ENCODE measurements around the gene PRR5.
"Not testable (repeated sequence)": the region's sequence is repeated elsewhere in the genome, so short reads cannot be mapped to it uniquely, and the experiment has no call there.

The PRR5 gene

DNA sequence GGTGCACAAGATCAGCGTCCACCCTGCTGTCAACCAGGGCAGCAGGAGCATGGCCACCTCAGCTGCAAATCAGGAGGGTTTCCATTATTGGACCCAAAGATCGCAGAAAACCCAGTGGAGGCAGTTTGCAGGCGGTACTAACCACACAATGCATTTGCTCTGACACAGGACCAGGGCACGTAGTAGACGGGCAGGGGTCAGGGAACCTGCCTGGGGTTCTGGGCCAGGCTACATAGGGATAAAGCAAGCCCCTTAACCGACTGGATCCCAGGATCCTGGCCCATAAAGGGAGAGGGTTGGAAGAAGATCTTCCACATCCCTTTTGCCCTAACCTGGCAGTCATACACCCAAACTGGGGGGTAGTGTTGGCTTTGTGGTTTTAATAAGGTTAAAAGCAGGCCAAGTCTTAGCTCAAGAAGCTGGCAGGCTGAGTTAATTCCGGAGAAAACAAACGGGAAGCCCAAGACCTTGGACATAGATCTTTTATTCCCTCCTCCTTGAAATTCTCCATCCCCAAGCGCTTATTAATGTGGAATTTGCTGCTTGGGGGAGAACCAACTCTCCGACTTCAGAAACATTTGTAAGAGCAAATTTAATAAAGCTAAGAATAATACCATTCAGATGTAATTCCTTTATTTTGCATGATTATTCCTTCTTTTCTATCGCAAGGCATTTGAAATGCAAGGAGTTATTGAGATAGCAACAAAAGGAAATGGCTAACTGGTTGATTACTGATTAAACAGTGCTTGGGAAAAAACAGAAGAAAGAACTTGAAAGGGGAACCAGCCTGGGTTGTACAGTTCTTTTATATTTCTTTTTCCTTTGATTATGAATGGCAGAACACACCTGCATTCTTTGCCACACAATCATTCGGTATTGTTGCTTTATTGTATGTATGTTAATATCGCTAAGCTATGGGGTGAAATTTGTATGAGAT lies 44.1 kb downstream of the PRR5 start:
- no peaks in the 10 kb centered on the region for H3K9me3 ChIP-seq (ENCODE audit: control insufficient read depth, insufficient read depth, low read length)
- H3K9me2 ChIP-seq (replicated peaks; ENCODE audit: control insufficient read depth, low read length) = no peaks in the 10 kb centered on the region
- TF ChIP-seq, protein P1, sequence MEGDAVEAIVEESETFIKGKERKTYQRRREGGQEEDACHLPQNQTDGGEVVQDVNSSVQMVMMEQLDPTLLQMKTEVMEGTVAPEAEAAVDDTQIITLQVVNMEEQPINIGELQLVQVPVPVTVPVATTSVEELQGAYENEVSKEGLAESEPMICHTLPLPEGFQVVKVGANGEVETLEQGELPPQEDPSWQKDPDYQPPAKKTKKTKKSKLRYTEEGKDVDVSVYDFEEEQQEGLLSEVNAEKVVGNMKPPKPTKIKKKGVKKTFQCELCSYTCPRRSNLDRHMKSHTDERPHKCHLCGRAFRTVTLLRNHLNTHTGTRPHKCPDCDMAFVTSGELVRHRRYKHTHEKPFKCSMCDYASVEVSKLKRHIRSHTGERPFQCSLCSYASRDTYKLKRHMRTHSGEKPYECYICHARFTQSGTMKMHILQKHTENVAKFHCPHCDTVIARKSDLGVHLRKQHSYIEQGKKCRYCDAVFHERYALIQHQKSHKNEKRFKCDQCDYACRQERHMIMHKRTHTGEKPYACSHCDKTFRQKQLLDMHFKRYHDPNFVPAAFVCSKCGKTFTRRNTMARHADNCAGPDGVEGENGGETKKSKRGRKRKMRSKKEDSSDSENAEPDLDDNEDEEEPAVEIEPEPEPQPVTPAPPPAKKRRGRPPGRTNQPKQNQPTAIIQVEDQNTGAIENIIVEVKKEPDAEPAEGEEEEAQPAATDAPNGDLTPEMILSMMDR (IDR thresholded peaks at IDR 0.05; ENCODE audit: low read depth, low read length, poor library complexity, severe bottlenecking) = no peak
- H3K36me3 ChIP-seq (ENCODE audit: control insufficient read depth, low read length) = no peaks in the 10 kb centered on the region
- no peak overlapping the region for H3K4me3 ChIP-seq (ENCODE audit: low read length)
- H3K79me2 ChIP-seq (ENCODE audit: control insufficient read depth, low read length) = no peaks in the 10 kb centered on the region
- no peaks in the 10 kb centered on the region for H3K27me3 ChIP-seq (ENCODE audit: control insufficient read depth, low read length)
- H3K27ac ChIP-seq (ENCODE audit: low read depth, low read length) = no peak overlapping the region
- no peaks in the 10 kb centered on the region for H3F3A ChIP-seq (ENCODE audit: control insufficient read depth, insufficient read depth)
- no peak overlapping the region for H3K4me2 ChIP-seq (ENCODE audit: low read length)
- H3K4me1 ChIP-seq (ENCODE audit: control insufficient read depth, low read length) = no peaks in the 10 kb centered on the region
- H4K20me1 ChIP-seq (ENCODE audit: control insufficient read depth, insufficient read depth, low read depth, low read length) = no peaks in the 10 kb centered on the region

DNA sequence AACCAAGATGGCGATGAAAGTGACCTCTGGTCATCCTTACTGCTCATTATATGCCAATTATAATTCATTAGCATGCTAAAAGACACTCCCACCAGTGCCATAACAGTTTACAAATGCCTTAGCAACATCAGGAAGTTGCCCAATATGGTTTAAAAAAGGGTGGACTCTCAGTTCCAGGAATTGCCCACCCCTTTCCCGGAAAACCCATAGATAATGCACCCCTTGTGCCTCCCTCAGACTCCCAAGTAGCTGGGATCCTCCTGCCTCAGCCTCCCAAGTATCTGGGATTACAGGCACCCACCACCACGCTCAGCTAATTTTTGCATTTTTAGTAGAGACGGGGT lies 45.8 kb downstream of the PRR5 start:
- not testable (repeated sequence) for H3K27me3 ChIP-seq (ENCODE audit: control insufficient read depth, low read length); H3K9me2 ChIP-seq (replicated peaks; ENCODE audit: control insufficient read depth, low read length); H3K27ac ChIP-seq (ENCODE audit: low read depth, low read length); H3K9me3 ChIP-seq (ENCODE audit: control insufficient read depth, insufficient read depth, low read length); H3K4me3 ChIP-seq (ENCODE audit: low read length); H3K36me3 ChIP-seq (ENCODE audit: control insufficient read depth, low read length); H4K20me1 ChIP-seq (ENCODE audit: control insufficient read depth, insufficient read depth, low read depth, low read length); H3K79me2 ChIP-seq (ENCODE audit: control insufficient read depth, low read length); H3F3A ChIP-seq (ENCODE audit: control insufficient read depth, insufficient read depth); H3K4me2 ChIP-seq (ENCODE audit: low read length); H3K4me1 ChIP-seq (ENCODE audit: control insufficient read depth, low read length)

DNA sequence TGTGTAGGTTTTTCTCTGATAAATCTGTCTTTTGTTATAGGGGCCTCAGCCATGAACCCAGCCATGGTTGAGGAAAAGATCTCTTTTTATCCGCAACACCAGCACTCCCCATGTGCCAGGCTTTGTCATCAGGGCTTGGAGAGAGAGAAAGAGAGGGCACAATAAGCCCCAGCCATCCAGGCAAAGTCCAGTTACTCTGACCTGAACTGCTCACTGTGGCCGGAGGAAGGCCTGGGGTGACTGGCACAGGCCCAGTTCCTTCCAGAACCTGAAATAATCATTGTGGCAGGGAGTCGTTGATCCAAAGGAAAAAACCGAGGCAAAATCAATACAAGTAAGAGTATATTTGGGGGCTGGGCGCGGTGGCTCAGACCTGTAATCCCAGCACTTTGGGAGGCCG lies 46.5 kb downstream of the PRR5 start:
- no peak overlapping the region for H3K4me3 ChIP-seq (ENCODE audit: low read length)
- no peak overlapping the region for H3K4me2 ChIP-seq (ENCODE audit: low read length)
- H3K36me3 ChIP-seq (ENCODE audit: control insufficient read depth, low read length) = no peaks in the 10 kb centered on the region
- H3K27ac ChIP-seq (ENCODE audit: low read depth, low read length) = no peak overlapping the region
- H3K9me3 ChIP-seq (ENCODE audit: control insufficient read depth, insufficient read depth, low read length) = no peaks in the 10 kb centered on the region
- no peaks in the 10 kb centered on the region for H4K20me1 ChIP-seq (ENCODE audit: control insufficient read depth, insufficient read depth, low read depth, low read length)
- TF ChIP-seq EZH2phosphoT487 (IDR thresholded peaks at IDR 0.05; ENCODE audit: borderline replicate concordance, low read length) = no peak
- TF ChIP-seq, protein P1 (IDR thresholded peaks at IDR 0.05; ENCODE audit: low read depth, low read length, poor library complexity, severe bottlenecking) = no peak
- no peaks in the 10 kb centered on the region for H3K27me3 ChIP-seq (ENCODE audit: control insufficient read depth, low read length)
- no peaks in the 10 kb centered on the region for H3K9me2 ChIP-seq (replicated peaks; ENCODE audit: control insufficient read depth, low read length)
- H3K79me2 ChIP-seq (ENCODE audit: control insufficient read depth, low read length) = no peaks in the 10 kb centered on the region
- no peaks in the 10 kb centered on the region for H3F3A ChIP-seq (ENCODE audit: control insufficient read depth, insufficient read depth)
- no peaks in the 10 kb centered on the region for H3K4me1 ChIP-seq (ENCODE audit: control insufficient read depth, low read length)

DNA sequence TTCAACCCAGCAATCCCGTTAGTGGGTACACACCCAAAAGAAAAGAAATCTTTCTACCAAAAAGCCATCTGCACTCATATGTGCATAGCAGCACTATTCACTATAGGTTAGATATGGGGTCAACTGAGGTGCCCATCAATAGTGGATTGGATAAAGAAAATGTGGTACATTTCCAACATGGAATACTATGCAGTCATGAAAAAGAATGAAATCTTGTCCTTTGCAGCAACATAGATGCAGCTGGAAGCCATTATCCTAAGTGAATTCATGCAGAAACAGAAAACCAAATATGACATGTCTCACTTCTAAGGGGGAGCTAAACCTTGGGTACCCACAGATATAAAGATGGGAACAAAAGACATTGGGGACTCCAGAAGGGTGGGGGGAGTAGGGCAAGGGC lies 48.5 kb downstream of the PRR5 start:
- Histone ChIP-seq H3K27ac (ENCODE audit: low read depth, low read length) (no peak overlapping the region), H3K27me3 (ENCODE audit: control insufficient read depth, low read length) (no peaks in the 10 kb centered on the region), H3F3A (ENCODE audit: control insufficient read depth, insufficient read depth) (no peaks in the 10 kb centered on the region), H3K4me3 (ENCODE audit: low read length) (no peak overlapping the region), H3K79me2 (ENCODE audit: control insufficient read depth, low read length) (no peaks in the 10 kb centered on the region), H3K4me2 (ENCODE audit: low read length) (no peak overlapping the region), H3K4me1 (ENCODE audit: control insufficient read depth, low read length) (no peaks in the 10 kb centered on the region), H4K20me1 (ENCODE audit: control insufficient read depth, insufficient read depth, low read depth, low read length) (no peaks in the 10 kb centered on the region), H3K9me3 (ENCODE audit: control insufficient read depth, insufficient read depth, low read length) (no peaks in the 10 kb centered on the region), H3K9me2 (replicated peaks; ENCODE audit: control insufficient read depth, low read length) (no peaks in the 10 kb centered on the region), H3K36me3 (ENCODE audit: control insufficient read depth, low read length) (no peaks in the 10 kb centered on the region)
- TF ChIP-seq, protein P1 (IDR thresholded peaks at IDR 0.05; ENCODE audit: low read depth, low read length, poor library complexity, severe bottlenecking) = no peak
- TF ChIP-seq EZH2phosphoT487 (IDR thresholded peaks at IDR 0.05; ENCODE audit: borderline replicate concordance, low read length) = no peak

Measured in DOHH2 (cell line).